Dedifferentiated amniotic fluid mesenchymal stem cell (primary cell): ENCODE results near the gene CEACAM5.
"Not testable (repeated sequence)": the region's sequence is repeated elsewhere in the genome, so short reads cannot be mapped to it uniquely, and the experiment has no call there.

Experiments
- DNase-seq: peaks from one replicate; pipeline ENCODE4 v3.0.0-alpha.2; 2016; ENCODE audit errors: extremely low spot score

CEACAM5 gene

GRCh38 chr19:41740415-41741243, 32.2 kb downstream of the CEACAM5 start:
- DNase-seq = no peak

DNA sequence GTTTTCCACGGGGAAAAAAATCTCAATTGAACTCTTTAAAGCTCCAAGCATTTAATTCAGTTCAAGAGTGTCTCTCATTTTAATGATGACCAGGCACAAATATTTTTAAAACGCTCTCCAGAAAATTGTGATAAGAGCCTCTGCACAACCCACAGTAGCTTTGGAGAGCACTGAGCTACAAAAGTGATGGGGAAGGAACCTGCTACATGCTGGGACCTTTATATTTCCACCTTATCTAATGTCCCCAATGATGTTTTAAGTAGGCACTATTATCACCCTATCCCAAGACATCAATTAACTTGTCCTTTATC, 32.8 kb downstream of the CEACAM5 start:
- no peak for DNase-seq

DNA sequence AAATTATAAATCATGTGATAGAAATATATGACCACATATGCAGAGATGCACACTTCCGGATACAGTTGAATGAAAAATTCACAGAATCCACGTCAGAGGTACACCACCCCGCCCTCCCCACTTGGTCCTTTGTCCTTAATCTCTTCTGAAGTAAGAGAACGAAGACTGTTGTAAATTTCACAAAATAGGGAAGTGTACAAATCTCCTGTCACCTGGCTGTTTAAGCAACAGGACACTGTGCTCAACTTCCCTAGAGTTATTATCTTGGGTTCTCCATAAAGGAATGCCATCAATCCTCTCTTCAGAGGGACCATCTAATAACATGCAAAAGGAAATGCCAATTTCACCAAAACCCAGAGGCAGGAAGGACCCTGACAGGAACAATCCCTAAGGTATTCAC, 36.4 kb downstream of the CEACAM5 start:
- no peak for DNase-seq

- DNase-seq = no peak
Observed at GRCh38 chr19:41745756-41746155, 37.3 kb downstream of the CEACAM5 start.

DNA sequence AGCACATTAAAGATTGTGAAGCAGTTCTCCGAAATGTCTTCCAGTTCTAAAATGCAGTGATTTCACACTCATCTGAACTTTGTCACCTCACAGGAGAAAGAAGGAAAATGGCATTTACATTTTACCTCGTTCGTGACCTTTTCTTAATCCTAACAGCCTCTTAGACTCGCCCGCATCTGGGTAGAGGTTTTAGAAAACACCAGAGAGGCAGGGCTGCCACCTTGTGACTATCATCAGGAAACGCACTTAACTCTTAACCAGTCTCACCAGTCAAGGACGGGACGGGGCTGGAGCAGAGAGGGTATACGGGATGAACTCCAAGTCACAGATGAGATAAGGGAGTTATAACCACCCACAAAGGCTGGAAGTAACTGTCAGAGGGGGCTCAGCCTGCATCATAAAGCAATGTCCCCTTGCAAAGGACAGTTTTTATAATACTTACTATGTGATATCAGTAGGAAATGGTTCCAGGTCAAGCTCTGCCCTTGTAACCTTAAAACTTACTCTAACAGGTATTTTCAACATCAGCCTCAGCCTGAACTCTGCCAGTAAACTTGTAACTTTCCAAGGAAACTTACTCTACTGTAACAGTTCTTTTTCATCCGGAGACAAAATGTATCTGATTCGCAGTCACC, 38.3 kb downstream of the CEACAM5 start:
- no peak for DNase-seq

GRCh38 chr19:41748012-41748411, 39.6 kb downstream of the CEACAM5 start:
- no peak for DNase-seq

GRCh38 chr19:41750248-41751134, 42.1 kb downstream of the CEACAM5 start:
- DNase-seq = not testable (repeated sequence)

GRCh38 chr19:41753159-41753558, 44.7 kb downstream of the CEACAM5 start:
- DNase-seq = no peak

GRCh38 chr19:41753936-41754529, 45.6 kb downstream of the CEACAM5 start:
- DNase-seq = no peak

DNA sequence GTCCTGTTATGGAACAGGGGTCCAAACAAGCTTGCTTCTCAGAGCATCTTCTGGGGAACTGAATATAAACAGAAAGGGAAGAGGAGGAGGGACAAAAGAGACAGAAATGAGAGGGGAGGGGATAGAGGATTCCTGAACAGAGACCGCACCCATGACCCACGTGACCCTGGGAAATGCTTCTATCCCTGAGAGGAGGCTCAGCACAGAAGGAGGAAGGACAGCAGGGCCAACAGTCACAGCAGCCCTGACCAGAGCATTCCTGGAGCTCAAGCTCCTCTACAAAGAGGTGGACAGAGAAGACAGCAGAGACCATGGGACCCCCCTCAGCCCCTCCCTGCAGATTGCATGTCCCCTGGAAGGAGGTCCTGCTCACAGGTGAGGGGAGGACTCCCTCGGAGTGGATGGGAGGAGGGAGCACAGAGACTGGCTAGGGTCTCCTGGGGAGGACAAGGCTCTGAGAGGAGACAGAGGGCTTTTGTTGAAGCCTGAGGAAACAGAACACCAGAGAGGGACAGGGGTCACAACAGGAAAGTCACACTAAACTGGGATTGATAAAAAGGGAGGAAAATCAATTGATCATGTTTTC, 47.0 kb downstream of the CEACAM5 start, which contains the start of gene CEACAM6:
CEACAM6 (plus strand) TSS at position 203 of the 586 bp plus-strand sequence; CDS start at position 312, 109 bp downstream.
- no peak for DNase-seq

- DNase-seq = no peak
Observed at GRCh38 chr19:41758846-41759245, 50.4 kb downstream of the CEACAM5 start.

- DNase-seq = no peak
Observed at GRCh38 chr19:41767115-41767514, 58.7 kb downstream of the CEACAM5 start.

DNA sequence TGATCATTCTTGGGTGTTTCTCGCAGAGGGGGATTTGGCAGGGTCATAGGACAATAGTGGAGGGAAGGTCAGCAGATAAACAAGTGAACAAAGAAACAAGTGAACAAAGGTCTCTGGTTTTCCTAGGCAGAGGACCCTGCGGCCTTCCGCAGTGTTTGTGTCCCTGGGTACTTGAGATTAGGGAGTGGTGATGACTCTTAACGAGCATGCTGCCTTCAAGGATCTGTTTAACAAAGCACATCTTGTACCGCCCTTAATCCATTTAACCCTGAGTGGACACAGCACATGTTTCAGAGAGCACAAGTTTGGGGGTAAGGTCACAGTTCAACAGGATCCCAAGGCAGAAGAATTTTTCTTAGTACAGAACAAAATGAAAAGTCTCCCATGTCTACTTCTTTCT, 59.7 kb downstream of the CEACAM5 start:
- DNase-seq = not testable (repeated sequence)

GRCh38 chr19:41769608-41770007, 61.2 kb downstream of the CEACAM5 start:
- no peak for DNase-seq

DNA sequence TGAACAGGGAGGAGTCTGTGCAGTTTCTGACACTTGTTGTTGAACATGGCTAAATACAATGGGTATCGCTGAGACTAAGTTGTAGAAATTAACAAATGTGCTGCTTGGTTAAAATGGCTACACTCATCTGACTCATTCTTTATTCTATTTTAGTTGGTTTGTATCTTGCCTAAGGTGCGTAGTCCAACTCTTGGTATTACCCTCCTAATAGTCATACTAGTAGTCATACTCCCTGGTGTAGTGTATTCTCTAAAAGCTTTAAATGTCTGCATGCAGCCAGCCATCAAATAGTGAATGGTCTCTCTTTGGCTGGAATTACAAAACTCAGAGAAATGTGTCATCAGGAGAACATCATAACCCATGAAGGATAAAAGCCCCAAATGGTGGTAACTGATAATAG, 63.0 kb downstream of the CEACAM5 start:
- no peak for DNase-seq

GRCh38 chr19:41774515-41774980, 66.1 kb downstream of the CEACAM5 start:
- no peak for DNase-seq

GRCh38 chr19:41776700-41777099, 68.3 kb downstream of the CEACAM5 start:
- no peak for DNase-seq
